GM12872 (cell line): ENCODE results near the gene MAPK6.

Source experiments
- TF ChIP-seq, protein P1 (sequence below): IDR thresholded peaks from 3 replicates; pipeline ENCODE4 v1.5.1; 2011; ENCODE audit warnings: low read depth, mild to moderate bottlenecking, low read length, moderate library complexity; ENCODE audit not compliant: insufficient read depth

Gene MAPK6

DNA sequence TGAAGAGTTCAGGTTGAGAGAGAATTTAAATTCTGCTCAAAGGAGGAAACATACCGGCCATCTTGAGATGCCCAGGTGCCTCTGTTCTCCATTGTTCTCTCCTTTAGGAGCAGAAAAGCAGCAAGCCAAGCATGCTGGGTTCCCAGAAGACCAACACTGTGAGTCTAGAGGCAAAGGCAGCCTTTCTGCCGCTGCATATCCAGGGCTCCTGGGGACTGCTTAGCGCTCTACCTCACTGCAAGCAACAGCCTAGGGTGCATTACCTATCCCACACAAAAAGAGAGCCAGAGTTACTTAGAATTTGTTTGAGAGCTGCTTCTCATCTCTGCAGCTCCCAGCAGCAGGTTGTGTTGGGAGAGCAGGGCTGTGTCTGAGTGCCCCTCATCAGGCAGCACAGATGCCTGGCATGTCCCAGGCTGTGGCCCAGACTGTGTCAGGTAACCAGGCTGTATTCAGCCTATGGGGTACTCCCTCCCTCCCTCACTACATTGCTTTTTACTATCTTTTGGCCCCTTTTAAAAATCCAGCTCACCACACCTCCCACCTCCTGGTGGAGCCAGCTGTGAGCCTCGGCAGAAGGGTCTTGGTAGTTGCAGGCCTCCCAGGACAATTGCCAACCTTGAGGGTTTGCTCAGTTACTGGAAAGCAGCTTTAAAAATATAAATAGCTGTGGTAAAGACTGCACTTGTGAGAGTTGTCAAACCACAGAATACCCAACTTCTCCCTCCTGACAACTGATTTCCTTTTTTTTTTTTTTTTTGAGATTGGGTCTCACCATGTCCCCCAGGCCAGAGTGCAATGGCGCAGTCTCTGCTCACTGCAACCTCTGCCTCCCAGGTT is 63.4 kb downstream of the MAPK6 start:
- TF ChIP-seq, protein P1, sequence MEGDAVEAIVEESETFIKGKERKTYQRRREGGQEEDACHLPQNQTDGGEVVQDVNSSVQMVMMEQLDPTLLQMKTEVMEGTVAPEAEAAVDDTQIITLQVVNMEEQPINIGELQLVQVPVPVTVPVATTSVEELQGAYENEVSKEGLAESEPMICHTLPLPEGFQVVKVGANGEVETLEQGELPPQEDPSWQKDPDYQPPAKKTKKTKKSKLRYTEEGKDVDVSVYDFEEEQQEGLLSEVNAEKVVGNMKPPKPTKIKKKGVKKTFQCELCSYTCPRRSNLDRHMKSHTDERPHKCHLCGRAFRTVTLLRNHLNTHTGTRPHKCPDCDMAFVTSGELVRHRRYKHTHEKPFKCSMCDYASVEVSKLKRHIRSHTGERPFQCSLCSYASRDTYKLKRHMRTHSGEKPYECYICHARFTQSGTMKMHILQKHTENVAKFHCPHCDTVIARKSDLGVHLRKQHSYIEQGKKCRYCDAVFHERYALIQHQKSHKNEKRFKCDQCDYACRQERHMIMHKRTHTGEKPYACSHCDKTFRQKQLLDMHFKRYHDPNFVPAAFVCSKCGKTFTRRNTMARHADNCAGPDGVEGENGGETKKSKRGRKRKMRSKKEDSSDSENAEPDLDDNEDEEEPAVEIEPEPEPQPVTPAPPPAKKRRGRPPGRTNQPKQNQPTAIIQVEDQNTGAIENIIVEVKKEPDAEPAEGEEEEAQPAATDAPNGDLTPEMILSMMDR = no peak

DNA sequence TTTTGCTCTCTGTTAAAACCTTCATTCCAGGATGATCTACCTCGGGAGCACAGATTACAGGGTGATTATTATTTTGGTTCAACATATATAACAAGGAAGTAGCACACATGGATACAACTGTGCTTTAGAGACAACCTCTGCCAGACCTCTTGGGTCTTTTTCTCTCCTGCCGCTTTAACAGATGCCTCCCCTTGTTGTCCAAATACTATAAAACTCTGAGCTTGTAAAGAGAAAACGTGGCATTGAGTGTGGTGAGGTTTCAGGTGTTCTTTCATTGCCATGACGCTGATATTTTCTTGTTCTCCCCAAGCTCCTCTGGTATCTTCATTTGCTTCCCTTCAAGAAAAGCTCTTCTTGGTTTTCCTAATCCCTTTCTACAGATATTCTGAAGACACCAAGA is 64.6 kb downstream of the MAPK6 start:
- TF ChIP-seq, protein P1 = no peak

DNA sequence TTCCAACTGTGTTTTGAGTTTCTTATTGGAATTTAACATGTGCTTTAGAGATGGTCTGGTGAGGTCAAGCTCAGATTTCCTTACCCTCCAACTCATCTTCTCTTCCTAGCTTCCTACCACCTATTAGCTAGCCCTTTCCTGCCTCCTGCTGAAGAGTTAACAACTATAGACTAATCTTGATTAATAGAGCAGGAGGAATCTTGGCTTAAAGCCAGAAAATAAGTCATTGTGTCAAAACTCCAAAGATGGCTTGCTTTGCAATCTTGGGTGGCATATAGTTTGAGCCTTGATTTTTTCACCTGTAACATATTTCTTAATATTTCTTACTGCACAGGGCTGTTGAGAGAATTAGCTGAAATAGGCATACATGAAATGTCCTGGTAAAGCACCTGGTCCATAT is 66.3 kb downstream of the MAPK6 start:
- TF ChIP-seq, protein P1 = no peak

DNA sequence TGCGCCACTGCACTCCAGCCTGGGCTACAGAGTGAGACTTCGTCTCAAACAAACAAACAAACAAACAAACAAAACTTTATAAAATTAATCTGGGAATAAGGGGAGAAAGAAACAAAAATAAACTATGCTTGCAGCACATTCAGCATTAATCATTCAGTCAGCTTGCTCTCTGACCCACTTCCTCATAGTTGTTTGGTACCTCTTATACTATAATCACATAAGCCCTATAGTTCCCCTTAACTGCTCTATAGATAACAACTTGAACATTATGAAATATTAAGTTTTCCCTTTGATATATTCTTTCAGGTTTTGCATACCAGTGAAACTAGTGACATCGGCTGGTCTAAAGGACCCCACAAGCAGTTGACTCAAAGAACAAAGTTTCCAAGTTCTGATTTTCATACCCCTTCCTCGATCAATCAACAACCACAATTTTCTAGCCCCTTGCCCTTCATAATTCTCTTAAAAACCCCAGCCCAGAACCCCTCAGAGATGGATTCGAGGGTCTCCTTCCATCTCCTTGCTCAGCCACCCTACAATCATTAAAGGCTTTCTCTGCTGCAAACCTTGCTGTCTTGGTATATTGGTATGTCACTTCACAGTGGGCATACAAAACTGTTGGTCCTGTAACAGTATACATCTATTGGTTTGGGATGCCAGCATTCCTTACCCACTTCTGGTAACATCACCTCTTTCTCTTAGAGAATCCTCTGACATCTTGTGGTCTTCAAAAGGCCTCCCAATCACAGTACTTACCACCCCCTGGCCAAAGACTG is 67.2 kb downstream of the MAPK6 start:
- TF ChIP-seq, protein P1 = no peak

DNA sequence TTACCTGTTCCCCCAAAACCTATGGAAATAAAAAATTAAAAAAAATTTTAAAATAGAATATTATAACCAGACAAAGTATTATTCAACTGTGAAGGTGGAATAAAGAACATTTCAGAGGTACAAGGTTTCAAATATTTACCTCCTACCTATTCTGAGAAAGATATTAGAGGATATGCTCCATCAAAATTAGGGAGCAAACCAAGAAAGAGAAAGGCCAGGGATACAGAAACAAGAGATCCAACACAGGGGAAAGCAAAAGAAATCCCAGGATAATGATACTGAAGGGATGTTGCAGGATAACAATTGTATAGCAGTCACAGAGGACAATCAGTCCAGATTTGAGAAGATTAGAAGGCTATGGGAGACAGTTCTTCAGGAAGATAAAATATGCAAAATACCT is 71.2 kb downstream of the MAPK6 start:
- TF ChIP-seq, protein P1 = no peak

DNA sequence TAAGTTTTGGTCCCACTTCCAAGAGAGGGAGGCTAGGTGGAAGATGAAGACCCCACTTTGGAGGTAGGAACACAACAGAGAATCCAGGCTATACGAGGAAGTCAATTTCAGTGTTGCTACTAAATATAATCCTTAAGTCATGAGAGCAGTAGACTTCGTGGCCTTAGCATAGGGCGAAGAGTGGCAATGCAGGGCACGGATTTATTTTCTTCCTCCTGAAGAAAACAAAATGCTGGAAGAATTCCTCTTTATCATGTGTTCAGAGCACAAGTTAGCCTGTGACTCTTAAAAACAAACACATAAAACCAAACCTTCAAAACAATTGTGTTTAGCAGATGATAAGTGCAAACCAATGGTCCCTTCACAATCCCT is 74.1 kb downstream of the MAPK6 start:
- TF ChIP-seq, protein P1 = no peak
